Measurements from ENCODE around the gene CATSPERD. TPM values are rescaled to one million over a fixed set of nuclear protein-coding genes. Genes with fewer than 3 reads are reported as not detected.
"Not testable (repeated sequence)": the region's sequence is repeated elsewhere in the genome, so short reads cannot be mapped to it uniquely, and the experiment has no call there.

Gene CATSPERD
- total RNA-seq, 2 donors from 2014 or later, result 0.41 TPM; not detected in 1

GRCh38 chr19:5718037-5718578 is 2.3 kb upstream of the CATSPERD start:
- Histone ChIP-seq H3K27me3 (replicated peaks; ENCODE audit: insufficient read depth) (no peaks in the 10 kb centered on the region), H3K36me3 (peaks cover 2% of the 10 kb centered on the region), H3K4me1 (ENCODE audit: control insufficient read depth in 1 of 2, low read depth in 2 of 2) (peaks cover 11 to 19% of the 10 kb centered on the region in 2 donors), H3K4me3 (peak overlapping the region; percentile 89), H3K27ac (no peak overlapping the region), H3K9me3 (no peaks in the 10 kb centered on the region)
- DNase-seq (ENCODE audit: low spot score), result no peak
- no peak for ATAC-seq (ENCODE audit: insufficient number of reproducible peaks, low FRiP score, low read depth)
- no peak for TF ChIP-seq CTCF (IDR thresholded peaks at IDR 0.05)

- Histone ChIP-seq H3K27ac (peak overlapping the region; percentile 92 to 95), H3K27me3 (replicated peaks; ENCODE audit: insufficient read depth) (no peaks in the 10 kb centered on the region), H3K4me3 (peak overlapping the region; percentile 89), H3K4me1 (ENCODE audit: control insufficient read depth in 1 of 2, low read depth in 2 of 2) (peaks cover 11 to 19% of the 10 kb centered on the region in 2 donors), H3K36me3 (no peaks in the 10 kb centered on the region), H3K9me3 (no peaks in the 10 kb centered on the region)
- DNase-seq (ENCODE audit: low spot score) (no peak), ATAC-seq (ENCODE audit: insufficient number of reproducible peaks, low FRiP score, low read depth) (no peak)
- no peak for TF ChIP-seq CTCF (IDR thresholded peaks at IDR 0.05)
Observed at GRCh38 chr19:5718579-5719273, 1.7 kb upstream of the CATSPERD start.

- Histone ChIP-seq H3K9me3 (no peaks in the 10 kb centered on the region), H3K4me3 (peak overlapping the region; percentile 89), H3K4me1 (ENCODE audit: control insufficient read depth in 1 of 2, low read depth in 2 of 2) (peaks cover 11 to 19% of the 10 kb centered on the region in 2 donors), H3K27ac (peak overlapping the region; percentile 92 to 95), H3K27me3 (replicated peaks; ENCODE audit: insufficient read depth) (no peaks in the 10 kb centered on the region), H3K36me3 (no peaks in the 10 kb centered on the region)
- ATAC-seq (ENCODE audit: insufficient number of reproducible peaks, low FRiP score, low read depth) (no peak), DNase-seq (ENCODE audit: low spot score) (no peak)
- no peak for TF ChIP-seq CTCF (IDR thresholded peaks at IDR 0.05)
Observed at GRCh38 chr19:5719274-5719960, 1.0 kb upstream of the CATSPERD start.

GRCh38 chr19:5727453-5728050 is 7.1 kb downstream of the CATSPERD start:
- no peaks in the 10 kb centered on the region for H3K27me3 ChIP-seq (replicated peaks; ENCODE audit: insufficient read depth)
- no peak overlapping the region for H3K27ac ChIP-seq
- H3K4me1 ChIP-seq (ENCODE audit: control insufficient read depth in 1 of 2, low read depth in 2 of 2), result no peaks in the 10 kb centered on the region
- no peaks in the 10 kb centered on the region for H3K36me3 ChIP-seq
- ATAC-seq (ENCODE audit: insufficient number of reproducible peaks, low FRiP score, low read depth), result no peak
- TF ChIP-seq CTCF (IDR thresholded peaks at IDR 0.05), result no peak
- no peak for DNase-seq (ENCODE audit: low spot score)
- H3K9me3 ChIP-seq, result peaks cover 7% of the 10 kb centered on the region
- H3K4me3 ChIP-seq, result no peak overlapping the region

- not testable (repeated sequence) for H3K9me3 ChIP-seq, H3K36me3 ChIP-seq
Observed at GRCh38 chr19:5733172-5733571, 12.7 kb downstream of the CATSPERD start.

More at GRCh38 chr19:5733172-5733571, 12.7 kb downstream of the CATSPERD start:
- not testable (repeated sequence) for H3K27ac ChIP-seq; H3K27me3 ChIP-seq (replicated peaks; ENCODE audit: insufficient read depth); H3K4me1 ChIP-seq (ENCODE audit: control insufficient read depth in 1 of 2, low read depth in 2 of 2); DNase-seq (ENCODE audit: low spot score); ATAC-seq (ENCODE audit: insufficient number of reproducible peaks, low FRiP score, low read depth); H3K4me3 ChIP-seq

Measured in thoracic aorta (tissue), 2 donors.